HG02938 (cell line): ENCODE data around the gene PRPF4.
"Not testable (repeated sequence)": the region's sequence is repeated elsewhere in the genome, so short reads cannot be mapped to it uniquely, and the experiment has no call there.

ENCODE experiments used
- ATAC-seq: cut with Tn5 transposase; IDR thresholded peaks from one replicate; pipeline ENCODE4 v1.9.1; 2021; ENCODE audit warnings: mild to moderate bottlenecking, moderate library complexity; ENCODE audit not compliant: unreplicated experiment

Gene PRPF4

DNA sequence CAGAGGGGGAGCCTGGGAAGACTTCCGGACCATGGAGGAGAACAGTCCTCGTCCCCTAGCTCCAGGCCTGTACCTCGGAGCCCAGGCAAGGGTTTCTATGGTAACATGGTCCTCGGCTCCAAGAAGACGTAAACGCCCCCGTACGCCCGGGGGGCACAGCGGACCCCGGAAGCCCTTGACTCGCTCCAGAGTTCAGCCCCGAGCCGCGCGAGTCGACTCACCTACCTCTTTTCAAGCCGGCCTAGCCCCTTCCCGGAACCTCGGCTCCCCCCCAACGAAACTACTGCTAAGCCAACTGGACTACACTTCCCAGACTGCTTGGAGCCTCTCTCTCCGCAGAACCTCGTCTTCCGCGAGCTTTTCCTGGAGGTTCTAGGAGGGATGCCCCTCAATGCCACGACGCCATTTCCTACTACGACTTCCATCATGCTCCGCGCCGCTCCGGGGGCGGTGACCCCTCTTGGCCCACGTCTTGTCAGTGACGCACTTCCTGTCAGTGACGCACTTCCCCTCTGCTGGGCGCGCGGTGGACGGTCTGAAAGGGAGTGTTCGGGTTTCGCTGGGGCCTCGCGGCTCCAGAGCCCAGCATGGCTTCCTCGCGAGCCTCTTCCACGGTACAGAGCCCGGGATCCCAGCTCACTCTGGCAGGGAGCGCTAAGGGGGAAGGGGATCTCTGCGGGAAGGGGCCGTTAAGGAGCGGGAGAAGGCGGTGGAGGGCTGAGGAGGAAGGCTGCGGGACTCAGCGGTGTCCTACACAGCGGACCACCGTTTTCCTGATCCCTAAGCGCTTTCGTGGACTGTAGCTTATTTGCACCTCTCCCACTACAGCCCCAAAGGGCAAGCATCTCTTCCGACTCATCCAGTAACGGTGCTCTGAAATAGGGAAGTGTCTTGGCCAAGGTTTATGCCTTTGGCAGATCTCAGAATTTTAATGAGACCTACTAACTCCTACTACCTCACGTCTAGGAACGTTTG is at the start of gene PRPF4, which contains the start of gene CDC26:
Gene PRPF4 (plus strand): TSS at position 502 of the 975 bp plus-strand sequence. CDS start 86 bp downstream, at position 588.
Gene CDC26 (minus strand): TSS at position 416 of the 975 bp plus-strand sequence. CDS start 3,065 bp downstream, outside the sequence.
- ATAC-seq = peak; percentile 98

DNA sequence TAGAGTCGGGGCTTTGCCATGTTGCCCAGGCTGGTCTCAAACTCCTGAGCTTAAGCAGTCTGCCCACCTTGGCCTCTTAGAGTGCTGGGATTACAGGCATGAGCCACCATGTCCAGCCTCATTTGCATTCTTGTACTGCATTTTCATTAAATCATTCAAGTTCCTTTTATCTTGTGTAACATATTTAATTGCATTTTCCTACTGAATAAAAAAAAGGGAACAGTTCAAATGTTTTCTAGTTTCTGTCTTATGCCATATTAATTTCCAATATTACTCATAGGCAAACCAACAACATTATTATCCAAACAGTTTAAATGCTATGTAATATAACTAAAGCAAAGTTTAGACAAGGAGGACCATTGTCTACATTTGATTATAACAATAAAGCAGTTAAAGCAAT is 48.0 kb upstream of the PRPF4 start:
- no peak for ATAC-seq

DNA sequence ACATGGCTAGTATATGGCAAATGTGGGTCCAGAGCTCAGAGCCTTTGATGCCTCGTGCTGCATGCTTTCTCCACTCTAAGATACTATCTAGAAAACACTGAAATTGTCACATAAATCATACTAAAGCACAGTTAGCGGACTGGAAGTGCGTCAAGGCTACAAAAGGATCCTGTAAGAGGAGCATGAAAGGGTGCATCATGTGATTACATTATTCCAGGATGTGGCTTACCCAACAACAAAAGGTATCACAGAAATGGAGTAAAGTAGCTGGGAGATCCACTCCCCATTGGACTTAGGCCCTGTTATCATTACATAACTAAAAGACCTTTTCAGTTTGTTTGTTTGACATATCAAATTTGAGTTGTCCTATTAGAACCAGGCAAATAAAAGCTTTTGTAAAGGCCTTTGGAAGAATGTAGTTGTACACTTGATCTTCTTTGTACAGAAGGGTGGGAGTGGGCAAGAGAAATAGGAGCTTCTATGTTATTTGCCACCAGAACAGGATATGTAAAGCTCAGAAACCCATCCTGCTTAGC is 47.3 kb upstream of the PRPF4 start:
- ATAC-seq = no peak

DNA sequence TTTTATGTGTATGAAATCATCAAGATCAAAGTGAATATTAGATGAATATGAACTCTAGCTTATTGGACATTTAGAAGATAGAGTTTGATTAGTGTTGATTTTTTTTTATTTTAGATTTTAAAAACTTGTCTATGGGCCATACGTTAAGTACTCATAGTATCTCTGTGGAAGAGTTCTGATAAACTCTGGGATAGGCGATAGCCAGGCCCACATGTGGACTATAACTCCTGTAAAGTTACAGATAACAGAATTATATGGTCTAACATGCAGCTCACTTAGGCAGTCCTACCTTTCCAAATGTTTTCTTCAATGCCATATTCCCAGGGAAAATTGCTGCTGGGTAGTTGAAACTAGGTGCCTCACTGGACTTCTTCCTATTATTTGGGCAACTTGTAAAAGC is 43.8 kb upstream of the PRPF4 start:
- no peak for ATAC-seq

DNA sequence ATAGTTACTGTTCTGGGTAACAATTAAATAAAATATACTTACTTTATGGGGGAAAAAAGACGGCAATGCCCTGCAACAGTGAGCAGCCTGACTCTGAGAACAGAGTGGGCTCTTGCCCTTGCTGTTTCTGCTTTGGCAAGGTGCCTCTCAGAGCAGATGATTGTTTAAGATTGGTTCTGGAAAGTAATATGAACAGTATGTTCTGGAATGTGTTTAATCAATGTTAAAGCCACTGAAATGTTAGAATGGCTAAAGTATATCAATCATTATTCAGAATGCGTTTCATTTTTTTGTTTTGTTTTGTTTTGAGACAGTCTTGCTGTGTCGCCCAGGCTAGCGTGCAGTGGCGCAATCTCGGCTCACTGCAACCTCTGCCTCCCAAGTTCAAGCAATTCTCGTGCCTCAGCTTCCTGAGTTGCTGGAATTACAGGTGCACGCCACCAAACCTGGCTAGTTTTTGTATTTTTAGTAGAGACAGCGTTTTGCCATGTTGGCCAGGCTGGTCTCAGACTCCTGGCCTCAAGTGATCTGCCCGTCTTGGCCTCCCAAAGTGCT is 39.7 kb upstream of the PRPF4 start:
- ATAC-seq = not testable (repeated sequence)

DNA sequence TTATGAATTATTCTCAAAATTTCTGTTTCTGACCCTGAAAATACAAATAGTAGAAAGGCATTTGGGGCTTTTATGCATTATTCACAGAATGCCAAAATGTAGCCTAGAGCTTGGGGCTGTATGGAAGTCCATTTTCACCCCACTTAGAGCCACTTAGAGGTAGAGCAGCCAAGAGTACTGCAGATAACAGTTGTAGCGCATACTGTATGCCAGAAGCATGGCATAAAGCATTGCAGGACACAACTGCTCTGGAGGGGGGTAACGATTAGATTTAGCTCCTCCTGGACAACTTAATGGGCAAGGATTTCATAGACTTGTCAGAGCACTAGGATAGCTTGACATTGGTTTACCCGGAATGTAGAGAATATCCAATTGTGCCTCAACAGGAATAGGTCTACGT is 38.4 kb upstream of the PRPF4 start:
- no peak for ATAC-seq

DNA sequence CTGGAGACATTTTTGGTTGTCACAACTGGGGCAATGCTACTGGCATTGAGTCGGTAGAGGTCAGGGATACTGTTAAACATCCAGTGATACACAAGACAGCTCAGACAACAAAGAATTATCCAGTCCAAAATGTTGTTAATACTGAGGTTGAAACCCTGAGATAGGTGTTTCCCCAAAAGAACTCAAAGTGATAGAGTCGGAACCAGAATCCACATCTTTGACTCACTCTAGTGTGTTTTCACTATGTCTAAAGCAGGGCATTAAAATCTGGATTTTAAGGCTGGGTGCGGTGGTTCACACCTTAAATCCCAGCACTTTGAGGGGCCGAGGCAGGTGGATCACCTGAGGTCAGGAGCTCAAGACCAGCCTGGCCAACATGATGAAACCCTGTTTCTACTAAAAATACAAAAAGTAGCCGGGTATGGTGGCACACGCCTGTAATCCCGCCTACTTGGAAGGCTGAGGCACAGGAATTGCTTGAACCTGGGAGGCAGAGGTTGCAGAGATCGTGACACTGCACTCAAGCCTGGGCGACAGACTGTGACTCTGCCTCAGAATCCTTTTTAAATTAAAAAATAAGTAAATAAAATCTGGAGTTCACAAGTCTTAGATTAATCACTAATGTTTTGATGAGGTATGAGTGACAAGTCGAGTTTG is 37.1 kb upstream of the PRPF4 start:
- no peak for ATAC-seq

DNA sequence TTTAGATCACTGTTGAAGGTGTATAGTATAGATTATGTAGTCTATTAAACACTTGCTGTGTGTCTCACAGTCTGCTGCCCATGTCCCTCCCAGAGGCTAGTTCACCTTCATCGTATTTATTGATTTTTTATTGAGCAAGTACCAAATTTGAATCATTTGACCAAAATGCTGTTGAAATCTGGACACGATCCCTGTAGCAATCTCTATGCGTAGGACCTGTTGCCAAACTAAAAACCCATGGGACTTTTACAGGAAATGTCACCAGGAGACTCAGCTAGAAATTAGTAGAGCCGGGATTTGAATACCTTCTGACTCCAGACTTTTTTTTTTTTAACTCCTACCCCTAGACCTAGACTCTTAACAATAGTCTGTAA is 36.6 kb upstream of the PRPF4 start:
- no peak for ATAC-seq

DNA sequence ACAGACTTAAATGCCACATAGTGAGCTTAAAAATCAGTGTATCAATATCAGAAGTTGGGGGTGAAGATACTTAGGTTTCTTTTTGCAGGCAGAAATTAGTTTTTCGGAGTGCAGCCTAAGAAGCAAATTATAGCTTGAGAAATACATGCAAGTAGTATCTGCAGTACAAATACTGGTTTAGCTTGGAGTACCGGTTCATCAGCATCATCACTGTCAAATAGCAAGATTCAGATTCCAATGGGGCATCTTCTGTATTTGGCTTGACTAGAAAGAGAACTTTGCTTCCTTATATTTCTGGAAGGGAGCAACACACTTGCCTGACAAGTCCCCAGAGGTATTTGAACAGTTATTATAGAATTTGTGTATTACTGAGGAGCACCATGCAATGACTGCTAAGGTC is 34.3 kb upstream of the PRPF4 start:
- ATAC-seq = no peak

DNA sequence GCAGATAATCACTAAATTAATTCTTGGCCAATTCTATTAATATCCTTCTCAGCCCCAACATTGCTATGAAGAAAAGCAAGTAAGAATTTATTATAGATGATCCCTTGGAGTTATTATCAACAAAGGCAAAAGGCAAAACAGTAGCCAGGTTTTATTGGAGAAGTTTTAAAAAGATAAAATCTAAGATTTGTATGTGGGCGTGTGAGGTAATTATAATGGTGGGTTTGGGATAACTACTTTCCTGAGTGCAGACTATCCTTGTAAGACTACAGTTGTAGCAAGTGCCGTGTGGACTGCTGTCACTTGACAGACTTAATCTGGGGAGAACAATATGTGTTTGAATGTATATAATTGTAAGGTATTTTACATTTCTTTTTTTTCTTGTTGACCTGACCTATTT is 30.9 kb upstream of the PRPF4 start:
- ATAC-seq = no peak

DNA sequence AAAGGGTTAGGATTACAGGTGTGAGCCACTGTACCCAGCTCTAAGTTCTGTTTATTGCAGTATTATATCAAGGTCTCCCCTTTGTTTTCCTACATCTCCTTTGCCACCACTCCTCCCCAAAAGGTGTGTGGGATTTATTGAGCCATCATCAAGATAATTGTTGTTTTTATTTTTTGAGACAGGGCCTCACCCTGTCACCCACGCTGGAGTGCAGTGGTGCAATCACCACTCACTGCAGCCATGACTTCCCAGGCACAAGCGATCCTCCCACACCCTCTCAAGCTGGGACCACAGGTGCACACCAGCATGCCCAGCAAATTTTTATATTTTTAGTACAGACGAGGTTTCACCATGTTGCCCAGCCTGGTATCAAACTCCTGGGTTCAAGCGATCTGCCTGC is 29.6 kb upstream of the PRPF4 start:
- no peak for ATAC-seq

DNA sequence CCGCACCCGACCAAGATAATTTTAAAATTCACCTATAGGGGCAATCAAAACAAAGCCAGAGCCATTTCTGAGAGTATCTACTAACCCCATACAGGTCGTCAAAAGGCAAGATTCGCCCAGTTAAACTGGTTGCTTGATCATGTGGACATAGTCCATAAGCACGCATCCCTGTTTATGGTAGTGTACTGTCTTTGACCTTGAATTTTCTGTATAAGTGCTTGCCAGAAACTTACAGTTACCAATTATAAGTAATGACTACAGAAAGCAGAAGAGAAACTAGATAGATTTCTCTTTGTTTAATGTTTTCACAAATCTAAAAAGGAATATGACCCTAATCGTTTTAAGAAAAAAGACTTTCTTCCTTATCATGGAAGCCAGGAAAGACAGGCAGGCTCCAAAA is 28.5 kb upstream of the PRPF4 start:
- ATAC-seq = no peak

DNA sequence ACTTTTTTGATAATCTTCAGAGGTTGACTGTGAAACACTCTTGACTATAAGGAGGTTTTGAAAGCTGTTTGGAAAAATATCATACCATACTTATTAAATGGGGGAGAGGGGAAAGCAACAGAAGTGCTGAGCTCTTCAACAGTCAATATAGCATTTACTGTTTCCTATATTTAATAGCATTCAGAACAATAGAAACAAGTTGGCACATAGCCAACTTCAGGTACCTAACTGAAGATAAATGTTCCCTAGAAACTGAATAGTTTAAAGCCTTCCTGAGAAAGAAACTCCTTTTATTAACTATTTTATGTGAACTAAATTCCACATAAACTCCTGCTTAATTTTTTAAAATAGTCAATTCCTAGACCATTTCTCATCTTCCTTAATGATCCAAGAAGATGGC is 27.8 kb upstream of the PRPF4 start:
- ATAC-seq = no peak

DNA sequence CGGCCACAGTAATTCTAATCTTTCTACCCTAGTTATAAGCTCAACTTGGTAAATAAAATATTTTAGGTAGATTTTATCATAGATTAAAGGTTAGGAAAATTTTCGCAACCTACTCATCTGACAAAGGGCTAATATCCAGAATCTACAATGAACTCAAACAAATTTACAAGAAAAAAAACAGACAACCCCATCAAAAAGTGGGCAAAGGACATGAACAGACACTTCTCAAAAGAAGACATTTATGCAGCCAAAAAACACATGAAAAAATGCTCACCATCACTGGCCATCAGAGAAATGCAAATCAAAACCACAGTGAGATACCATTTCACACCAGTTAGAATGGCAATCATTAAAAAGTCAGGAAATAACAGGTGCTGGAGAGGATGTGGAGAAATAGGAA is 25.8 kb upstream of the PRPF4 start:
- ATAC-seq = not testable (repeated sequence)

DNA sequence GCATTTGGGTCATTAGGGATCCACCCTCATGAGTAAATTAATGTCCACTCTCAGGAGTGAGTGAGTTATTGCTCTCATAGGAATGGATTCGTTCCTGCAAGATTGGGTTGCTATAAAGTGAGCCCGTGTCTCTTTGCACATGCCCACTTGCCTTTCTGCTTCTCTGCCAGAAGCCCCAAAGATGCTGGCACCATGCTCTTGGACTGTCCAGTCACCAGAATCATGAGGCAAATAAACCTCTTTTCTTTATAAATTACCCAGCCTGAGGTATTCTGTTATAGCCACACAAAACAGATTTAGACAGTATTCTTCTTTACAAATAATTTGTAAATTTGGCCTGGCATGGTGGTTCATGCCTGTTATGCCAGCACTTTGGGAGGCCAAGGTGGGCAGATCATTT is 24.7 kb upstream of the PRPF4 start:
- no peak for ATAC-seq

DNA sequence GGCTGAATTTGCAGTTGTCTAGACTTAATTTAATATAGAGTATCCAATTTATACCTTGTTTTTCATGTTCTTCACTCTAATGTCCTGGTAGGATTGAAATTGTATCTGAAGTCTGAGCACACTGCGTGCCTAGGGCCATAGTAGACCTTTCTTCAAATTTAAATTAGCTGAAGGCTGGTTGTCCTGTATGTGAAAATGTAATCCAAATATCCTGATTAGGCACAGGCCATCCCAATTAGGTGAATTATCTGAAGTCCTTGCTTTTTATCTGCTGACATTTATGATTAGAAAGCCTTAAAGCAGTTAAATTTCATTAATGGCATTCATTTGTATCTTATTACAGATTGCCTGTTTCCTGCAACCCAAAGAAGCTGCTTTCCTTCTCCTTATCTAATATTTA is 20.5 kb upstream of the PRPF4 start:
- ATAC-seq = no peak

DNA sequence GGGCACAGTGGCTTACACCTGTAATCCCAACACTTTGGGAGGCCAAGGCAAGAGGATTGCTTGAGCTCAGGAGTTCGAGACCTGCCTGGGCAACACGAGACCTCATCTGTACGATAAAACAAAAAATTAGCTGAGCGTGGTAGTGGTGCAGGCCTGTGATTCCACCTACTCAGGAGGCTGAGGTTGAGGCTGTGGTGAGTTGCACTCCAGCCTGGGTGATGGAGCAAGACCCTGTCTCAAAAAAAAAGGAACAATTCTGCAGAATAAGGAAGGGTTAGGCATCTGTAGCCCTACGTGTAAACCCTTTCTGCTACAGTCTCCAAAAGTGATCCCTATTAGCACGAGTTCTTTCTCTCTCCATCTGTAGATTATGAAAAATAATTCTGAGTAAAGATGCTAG is 20.0 kb upstream of the PRPF4 start:
- ATAC-seq = no peak

DNA sequence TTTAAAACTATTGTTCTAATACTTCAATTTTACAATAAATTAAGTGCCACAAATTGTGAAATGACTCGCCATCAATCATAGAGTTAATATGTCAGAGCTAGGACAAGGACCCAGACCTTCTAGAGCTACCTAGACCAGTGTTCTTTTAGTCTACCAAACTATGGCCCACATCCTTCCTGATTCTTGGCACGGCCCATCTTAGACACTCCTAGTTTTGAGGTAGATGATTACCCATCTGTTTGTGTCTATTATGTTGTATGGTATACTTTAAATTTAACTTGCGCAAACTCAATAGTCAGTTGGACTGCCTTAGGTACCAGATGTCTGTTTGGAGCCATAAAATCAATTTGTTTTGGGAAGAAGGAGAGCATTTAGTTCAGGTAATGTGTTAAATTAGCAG is 17.6 kb upstream of the PRPF4 start:
- ATAC-seq = no peak

DNA sequence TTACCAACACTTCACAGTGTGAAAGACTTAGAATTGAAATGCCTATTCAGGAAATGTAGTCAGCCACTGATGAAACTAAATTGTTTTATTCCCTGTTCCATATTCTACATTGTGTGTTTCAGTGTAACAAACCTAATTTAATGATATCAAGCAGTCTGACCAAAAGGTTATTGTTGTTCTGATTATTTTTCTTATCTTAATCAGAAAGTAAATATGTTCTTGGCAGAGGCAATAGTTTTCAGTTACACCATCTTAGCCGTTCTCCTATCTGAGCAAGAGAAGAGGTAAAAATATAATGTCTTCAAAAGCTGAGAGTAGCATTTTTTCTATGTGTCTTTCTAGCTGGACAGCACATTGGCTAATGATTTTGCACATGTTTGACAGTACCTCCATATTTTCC is 17.2 kb upstream of the PRPF4 start:
- ATAC-seq = no peak

DNA sequence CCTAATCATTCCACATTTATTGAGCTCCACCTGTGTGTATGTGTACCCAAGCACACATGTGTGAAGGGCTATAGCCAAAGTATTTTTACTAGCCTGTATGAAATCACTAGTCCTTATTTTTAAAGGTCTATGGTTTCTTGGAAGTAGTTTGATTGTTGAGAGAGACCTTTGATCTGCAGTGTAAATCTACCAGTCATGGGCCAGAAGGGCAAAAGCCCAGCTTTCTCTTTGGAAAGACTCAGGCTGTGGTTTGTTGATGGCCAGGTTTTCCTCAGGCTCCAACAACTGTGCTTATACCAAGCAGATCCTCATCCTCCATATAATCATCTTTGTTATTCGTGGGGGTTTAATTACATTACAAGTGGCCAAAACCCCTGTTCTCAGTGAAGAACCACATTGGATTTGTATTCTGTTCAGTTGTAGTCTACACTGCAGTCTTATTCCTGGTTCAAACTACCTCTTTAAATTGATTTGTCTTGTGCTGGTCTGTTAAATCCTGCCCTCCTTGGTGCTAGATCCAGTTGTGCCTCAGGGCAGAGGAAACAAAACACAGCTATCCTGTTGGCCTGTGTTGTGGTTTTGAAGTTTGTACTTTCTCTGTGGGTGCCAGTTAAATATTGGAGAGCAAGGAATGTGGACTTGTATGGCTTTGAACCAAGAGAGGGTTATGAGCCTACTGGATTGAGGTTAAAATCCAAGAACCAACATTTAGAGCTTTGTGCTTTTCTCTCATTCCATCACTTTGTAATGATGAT is 13.4 kb upstream of the PRPF4 start:
- ATAC-seq = no peak

DNA sequence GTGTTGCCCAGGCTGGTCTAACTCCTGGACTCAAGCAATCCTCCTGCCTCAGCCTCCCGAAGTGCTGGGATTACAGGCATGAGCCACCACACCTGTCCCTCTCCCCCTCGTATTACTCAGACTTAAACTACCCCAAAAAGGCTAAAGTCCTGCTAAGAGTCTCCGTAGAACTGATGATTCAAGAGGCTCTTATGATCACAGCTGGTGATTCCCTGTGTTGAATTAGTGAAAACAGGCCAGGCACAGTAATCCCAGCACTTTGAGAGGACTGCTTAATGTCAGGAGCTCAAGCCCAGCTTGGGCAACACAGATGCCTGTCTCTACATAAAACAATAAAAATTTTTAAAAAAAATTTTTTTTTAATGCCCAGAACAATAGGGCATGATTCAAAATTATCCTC is 9.3 kb upstream of the PRPF4 start:
- no peak for ATAC-seq
